HG02588 (cell line): ENCODE data around the gene CPT1B.
A peak's percentile ranks its signal among the peaks of the same experiment; 100 is the strongest.
"Not testable (repeated sequence)": the region's sequence is repeated elsewhere in the genome, so short reads cannot be mapped to it uniquely, and the experiment has no call there.

Source experiments
- ATAC-seq: cut with Tn5 transposase; IDR thresholded peaks from one replicate; pipeline ENCODE4 v1.9.1; 2021; ENCODE audit warnings: mild to moderate bottlenecking, moderate library complexity; ENCODE audit not compliant: unreplicated experiment

The CPT1B gene

DNA sequence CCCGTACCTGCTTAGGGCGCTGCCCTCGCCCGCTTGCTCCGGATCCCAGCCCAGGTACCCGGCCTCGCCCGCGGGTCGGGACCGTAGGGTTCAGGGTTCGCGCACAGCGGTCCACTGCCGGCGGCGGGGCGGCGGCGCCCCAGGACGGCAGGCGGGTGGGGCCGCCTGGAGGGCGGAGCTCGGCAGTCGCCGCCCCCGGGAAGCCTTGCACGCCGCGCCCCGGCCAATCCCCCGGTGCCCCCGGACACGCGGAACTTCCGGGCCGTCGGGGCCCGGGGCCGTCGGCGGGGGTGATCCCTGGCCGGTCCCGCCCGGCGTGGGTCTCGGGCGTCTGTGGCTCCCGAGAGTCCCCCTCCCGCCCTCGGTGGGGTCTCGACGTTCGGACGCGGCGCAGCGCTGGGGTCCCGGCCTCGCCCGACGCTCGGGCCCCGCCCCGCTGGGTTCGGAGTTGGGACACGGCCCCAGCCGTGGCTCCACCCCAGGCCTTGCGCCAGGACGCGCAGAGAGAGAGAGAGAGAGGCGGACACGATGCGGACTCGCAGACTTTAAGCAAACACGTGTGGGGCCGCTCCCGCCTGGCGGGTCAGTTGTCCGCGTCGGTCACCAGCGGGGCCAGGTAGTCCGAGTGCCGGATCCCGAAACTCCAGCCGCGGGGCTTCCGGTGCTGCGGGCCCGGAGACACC lies 48.2 kb downstream of the CPT1B start, which contains the start of gene TYMP:
Gene TYMP, minus strand, starts transcription at position 116 of the 683 bp plus-strand sequence. CDS start 303 bp downstream, outside the sequence.
- peak; percentile 15 for ATAC-seq

DNA sequence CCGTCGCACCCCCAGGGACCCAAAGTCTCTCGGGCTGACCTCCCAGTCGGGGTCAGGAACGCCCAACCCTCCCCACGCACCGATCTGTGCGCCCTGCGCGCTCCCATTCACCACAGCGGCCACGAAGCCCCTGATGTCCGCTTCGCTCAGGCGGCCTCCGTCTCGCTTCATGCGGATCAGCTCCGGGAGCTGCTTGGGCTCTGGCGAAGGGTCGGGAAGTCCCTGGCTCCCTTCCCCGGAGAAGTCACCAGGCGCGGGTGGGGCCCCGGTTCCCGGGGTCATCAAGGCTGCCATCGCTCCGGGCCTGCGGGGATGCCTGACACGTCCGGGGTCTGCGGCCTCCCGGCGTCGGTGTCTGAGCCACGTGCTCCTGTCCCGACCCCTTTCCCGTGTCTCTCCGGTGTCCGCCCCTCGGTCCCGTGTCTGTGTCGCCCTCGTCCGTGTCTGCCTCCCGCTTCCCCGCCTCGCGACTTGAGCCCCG lies 48.8 kb downstream of the CPT1B start:
- ATAC-seq: no peak

DNA sequence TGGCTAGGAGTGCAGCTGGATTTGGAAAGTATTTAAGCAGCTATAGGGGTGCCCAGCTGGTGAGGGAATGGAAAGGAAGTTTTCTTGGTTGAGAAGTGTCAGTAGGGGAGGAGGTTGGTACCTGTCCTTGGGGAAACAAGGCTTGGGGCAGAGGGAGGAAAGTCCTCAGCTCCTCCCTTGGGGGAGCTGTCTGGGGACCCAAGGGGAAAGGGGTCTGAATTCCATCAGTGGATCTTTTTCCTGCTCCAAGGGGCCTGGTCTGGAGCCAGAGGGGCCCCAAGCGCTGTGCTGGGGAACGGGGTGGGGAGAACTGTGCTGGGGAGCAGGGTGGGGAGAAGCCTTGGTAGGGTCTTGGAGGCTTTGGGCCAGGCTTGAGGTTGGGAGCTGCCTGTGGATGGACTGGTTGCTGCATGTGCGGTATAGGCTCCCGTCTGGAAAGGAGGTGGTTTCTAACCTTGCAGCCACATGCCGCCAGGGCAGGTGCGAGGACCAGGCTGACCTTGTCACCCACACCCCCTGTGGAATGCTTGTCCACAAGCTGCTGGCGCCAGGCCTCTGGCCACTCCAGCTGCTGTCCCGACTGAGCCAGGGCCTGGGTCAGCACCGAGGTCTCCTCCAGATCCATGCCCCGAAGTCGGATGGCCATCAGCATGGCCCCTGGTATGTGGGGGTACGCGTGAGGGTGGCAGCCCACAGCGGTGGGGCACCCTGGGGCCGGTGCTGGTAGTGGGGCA lies 49.4 kb downstream of the CPT1B start:
- no peak for ATAC-seq

DNA sequence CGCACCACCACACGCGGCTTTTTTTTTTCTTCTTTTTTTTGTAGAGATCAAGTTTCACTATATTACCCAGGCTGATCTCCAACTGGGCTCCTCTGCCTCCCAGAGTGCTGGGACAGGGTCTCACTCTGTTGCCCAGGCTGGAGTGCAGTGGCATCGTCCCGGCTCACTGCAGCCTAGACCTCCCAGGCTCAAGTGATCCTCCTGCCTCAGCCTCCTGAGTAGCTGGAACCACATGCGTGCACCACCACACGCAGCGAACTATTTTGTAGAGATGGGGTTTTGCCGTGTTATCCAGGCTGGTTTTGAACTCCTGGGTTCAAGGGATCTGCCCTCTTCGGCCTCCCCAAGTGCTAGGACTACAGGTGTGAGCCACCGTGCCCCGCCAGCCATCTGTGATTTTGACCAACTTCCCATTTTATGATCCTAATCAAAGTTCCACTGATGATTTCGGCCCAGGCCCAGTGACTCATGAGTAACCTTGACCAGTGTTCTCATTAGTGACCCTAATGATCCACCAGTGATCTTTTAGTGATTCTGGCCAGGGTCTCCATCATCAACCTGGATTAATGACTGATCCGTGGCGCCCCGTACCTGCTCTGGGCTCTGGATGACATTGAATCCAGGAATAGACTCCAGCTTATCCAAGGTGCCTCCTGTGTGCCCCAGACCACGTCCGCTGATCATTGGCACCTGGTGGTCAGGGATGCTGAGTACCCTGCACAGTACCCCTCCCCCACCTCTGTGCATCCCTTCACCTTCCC lies 50.1 kb downstream of the CPT1B start:
- no peak for ATAC-seq

DNA sequence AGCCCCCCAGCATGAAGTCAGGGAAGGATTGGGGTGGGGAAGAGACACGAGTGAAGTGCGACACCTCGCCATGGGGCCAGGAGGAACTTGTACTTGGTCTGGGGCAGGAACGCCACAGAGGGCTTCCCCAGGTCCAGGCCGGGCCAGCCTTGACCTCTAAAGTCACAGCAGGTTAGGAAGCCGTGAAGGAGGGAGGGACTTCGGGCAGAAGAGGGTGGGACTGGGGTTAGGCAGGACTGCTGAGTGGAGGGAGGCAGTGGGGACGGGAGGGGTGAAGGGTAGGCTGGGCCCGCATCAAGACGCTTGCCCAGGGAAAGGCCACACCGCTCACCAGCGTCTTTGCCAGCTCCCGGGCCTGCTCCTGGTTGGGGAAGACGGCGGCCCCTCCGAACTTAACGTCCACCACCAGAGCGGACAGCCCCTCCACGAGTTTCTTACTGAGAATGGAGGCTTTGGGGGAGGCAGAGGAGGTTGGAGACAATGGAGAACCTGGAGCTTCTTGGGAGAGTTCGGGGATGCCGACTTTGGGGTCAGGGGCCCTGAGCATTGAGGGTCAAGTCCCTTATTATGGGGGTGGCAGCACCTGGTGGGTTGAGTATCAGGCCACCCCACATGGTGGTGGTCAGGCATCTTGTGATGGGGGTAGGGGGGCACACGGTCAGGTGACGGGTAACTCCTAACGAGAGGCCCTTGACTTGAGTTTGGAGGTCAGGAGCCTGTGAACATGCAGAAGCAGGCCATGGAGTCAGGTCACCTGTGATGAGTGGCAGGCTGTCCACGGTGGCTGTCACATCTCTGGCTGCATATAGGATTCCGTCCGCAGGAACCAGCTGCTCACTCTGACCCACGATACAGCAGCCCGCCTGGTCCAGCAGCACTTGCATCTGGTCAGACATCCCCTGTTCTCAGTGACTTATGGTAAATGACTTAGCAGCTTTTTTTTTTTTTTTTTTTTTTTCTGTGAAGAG lies 51.1 kb downstream of the CPT1B start:
- ATAC-seq: no peak

DNA sequence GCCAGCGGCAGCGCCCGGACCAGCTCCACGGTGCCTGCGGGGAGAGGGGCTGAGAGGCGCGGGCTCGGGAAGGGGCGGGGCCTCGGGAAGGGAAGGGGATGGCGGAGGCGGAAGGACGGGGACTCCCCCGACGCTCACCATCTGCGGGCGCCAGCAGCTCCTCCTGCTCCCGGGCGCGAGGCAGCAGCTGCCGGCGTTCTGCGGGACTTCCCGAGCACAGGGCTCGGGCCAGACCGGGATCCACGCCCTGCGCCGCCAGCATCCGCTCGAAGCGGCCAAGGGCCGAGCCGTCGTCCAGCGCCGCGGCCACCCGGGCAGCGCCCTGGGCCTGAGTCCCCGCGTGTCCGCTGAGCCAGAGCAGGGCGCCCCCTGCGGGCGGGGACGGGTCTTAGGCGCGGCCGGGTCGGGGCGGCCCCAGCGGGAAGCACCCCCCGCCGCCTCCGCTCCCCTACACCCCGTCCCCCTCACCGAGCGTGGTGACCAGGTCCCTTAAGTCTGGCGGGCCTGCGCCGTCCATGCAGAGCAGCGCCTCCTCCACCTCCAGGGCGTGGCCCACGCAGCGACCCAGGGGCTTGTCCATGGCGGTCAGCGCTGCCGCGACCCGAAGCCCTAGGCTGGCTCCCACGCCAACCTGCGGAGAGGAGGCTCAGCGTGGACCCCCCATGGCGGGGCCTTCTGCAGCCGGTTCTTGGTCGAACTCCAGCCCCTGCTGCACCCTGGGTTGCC lies 52.0 kb downstream of the CPT1B start:
- peak; percentile 31 for ATAC-seq

DNA sequence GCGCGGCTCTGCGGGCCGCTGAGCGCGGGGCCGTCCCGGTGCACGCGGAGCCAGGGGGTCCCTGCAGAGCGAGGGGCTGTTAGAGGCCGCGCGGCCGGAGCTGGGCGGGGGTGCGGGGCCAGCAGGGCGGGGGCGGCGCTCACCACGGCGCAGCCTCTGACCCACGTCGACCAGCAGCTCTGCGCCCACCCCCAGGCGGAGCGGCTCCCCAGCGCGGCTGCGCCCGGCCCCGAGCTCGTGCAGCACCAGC lies 52.4 kb downstream of the CPT1B start:
- ATAC-seq: peak; percentile 17

DNA sequence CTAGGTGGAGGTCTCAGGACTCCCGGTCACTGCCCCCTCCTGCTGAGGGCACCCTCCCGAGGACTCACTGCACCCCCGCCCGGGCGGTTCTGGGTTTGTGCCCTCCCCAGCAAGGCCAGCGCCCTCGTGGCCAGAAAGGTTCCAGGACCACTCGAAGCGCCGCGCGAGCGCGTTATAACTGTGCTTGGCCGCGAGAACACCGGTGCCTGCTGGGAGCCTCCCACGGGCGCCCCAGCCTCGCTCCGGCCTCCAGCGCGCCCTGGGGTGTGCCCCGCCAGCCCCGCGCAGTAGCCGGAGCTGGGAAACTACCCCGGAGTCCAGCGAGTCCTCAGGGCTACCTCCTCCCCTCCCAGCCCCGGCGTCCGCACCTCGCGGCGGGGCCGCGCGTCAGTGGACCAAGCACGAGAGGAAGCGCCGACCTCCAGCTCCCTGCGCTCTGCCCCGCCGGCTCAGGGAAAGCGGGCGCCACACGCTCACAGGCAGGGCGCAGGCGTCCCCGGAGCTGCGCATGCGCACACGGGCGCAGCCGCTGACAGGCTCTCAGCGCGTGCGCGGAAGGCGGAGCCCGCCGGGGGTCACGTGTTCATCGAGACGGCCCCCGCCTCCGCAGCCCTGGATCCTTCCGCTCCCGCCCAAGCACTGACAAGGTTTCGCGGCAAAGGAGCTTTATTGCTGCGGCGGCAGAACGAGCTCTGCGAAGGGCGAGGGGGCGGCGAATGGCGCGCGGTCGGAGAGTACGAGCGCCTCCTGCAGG lies 52.9 kb downstream of the CPT1B start, which contains the start of gene SCO2:
Gene SCO2, minus strand, starts transcription at position 495 of the 754 bp plus-strand sequence. CDS start 1,187 bp downstream, outside the sequence.
- peak; percentile 37 for ATAC-seq

DNA sequence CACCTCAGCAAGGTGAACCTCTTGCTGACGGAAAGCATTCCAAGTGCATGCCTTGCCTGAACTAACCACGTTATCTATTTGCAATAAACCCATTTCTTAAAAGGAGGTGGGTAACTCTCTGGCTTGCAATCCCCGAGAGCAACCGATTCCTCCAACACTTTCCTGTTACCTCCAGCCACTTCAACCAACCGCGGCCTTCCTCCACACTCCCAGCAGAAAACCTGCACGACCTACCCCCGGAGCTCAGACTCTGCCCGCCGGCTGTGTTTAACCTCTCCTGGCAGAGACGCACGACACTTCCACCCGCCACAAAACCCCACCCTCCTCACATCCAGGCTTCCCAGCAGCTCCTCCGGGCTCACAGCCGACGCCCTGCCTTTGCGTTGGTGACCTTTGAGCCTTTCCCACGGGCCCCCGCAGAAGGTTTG lies 53.5 kb downstream of the CPT1B start:
- ATAC-seq: no peak

DNA sequence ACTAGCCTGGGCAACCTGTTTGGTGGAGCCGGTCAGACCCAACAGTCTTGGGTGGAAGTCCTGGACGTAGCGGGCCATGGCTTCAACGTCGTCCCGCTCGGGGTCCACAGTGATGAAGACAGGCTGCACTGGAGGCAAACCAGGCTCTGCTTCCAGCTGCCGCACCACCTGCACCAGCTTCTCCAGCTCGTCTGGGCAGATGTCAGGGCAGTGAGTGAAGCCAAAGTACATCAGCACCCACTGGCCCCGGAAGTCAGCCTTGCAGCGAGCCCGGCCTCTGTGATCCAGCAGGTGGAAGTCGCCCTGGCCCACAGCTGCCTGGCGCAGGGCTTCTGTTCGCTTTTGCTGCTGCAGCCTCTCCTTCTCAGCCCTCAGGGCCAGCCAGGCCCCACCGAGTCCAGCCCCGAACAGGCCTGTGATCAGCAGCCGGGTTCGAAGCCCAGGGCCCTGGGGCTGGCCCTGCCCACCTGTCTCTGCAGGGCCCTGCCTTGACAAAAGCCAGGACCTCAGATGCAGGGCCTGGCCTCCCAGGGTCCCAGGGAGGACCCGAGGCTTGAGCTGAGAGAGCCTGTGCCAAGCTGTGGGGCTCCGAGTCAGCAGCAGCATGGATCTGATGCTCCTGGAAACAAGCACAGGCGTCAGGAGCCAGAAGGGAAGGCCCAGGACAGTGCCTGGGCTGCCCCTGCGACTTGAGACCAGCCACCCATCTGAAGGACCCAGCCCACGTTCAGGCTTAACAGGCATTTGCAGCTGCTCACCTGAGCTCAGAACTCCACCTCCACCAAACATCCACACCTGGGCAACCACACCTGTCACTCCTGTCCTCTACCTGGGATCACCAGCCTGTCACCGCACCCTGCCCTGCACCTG lies 54.2 kb downstream of the CPT1B start:
- ATAC-seq: no peak

DNA sequence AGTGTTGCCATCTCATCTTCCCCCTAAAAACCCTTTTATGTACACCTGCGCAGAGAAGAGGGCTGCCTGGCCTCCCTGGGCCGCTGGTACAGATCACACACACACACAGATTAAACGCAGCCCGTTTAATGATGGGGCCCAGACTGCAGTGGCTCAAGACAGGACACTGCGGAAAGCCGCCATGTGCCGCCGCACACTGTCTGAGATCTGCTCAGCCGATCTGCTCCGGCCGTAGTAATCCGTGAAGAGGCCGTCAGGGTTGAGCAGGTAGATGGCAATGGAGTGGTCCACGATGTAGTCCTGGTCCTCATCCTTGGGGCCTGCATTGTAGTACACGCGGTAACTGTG lies 54.8 kb downstream of the CPT1B start:
- ATAC-seq: no peak

DNA sequence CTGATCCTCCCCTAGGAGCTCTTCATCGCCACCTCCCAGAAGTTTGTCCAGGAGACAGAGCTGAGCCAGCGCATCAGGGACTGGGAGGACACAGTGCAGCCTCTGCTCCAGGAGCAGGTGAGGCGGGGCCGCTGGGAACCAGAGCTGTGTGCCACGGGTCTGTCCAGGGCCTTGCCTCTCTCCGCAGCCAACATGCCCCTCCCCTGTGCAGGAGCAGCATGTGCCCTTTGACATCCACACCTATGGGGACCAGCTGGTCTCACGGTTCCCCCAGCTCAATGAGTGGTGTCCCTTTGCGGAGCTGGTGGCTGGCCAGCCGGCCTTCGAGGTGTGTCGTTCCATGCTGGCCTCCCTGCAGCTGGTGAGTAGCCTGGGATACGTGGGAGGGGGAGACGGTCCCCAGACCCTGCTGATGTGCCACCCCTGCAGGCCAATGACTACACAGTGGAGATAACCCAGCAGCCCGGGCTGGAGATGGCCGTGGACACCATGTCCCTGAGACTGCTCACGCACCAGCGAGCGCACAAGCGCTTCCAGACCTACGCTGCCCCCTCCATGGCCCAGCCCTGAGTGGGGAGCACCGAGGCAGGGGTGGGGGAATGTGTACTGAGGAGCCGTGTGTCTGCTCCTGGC lies 55.3 kb downstream of the CPT1B start:
- no peak for ATAC-seq

DNA sequence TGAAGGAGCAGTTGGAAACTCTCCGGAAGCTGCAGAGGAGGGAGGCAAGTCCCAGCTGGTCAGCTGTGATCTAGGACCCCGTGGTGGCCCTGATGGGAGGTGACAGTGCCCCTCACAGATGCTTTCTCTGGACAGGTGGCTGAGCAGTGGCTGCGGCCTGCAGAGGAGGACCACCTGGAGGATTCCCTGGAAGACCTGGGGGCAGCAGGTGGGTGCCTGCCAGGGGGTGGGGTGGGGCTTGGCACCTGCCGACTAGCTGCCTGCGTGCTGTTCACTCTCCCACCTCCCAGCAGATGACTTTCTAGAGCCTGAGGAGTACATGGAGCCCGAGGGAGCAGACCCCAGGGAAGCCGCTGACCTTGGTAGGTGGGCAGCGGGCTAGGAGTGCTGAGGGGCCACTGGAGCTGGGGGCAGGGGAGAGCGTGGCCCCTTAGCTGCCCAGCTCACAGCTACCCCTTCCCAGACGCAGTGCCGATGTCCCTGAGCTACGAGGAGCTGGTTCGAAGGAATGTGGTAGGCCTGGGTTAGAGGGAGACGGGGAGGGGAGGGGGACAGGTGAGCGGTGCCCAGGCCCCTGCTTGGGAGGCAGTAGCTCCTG lies 55.9 kb downstream of the CPT1B start:
- ATAC-seq: no peak

DNA sequence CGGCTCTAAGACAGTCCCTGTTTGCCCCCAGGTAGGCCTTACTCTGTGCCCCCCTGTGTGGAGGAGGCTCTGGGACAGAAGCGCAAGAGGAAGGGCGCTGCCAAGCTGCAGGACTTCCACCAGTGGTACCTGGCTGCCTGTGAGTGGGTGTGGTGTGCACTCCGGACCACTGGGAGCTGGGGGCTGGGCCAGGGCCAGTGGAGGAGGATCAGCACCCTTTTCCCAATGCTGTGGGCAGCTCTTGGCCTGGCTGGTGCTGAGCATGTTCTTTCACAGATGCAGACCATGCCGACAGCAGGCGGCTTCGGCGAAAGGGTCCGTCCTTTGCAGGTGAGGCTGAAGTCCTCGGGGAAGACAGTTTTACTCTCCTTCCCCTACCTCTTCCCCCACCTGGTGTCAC lies 56.5 kb downstream of the CPT1B start:
- ATAC-seq: no peak

DNA sequence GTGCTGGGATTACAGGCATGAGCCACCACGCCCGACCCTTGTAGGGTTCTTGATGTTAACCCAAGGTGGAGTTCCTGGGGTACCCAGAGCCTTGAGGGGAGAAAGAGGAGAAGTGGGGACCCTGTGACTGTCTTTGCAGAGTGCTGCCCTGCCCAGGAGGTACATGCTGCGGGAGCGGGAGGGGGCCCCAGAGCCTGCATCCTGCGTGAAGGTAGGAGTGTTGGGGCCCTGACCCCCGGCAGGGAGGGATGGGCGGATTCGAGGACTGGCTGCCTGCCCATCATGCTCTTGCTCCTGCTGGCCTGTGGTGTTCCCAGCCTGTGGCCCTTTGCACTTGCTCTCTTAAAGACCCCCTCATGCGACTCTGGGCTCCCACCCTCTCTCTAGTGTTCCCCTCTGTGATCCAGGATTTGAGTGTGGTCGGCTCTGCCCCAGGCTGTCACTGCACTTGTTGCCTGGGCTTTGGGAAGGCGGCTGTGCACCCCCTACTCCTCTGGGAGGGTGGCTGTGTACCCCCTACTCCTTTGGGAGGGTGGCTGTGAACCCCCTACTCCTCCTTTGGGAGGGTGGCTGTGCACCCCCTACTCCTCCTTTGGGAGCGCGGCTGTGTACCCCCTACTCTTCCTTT lies 57.3 kb downstream of the CPT1B start:
- ATAC-seq: no peak

DNA sequence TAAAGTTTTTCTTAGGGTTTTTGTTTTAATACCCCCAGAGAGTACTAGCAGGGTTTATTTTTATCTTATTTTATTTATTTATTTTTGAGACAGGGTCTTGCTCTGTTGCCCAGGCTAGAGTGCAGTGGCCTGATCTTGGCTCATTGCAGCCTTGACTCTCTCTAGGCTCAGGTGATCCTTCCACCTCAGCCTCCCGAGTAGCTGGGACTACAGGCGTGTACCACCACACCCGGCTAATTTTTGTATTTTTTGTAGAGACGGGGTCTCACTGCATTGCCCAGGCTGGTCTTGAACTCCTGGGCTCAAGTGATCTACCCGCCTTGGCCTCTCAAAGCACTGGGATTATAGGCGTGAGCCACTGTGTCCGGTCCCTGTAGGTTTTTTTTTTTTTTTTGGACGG lies 58.0 kb downstream of the CPT1B start:
- ATAC-seq: not testable (repeated sequence)

DNA sequence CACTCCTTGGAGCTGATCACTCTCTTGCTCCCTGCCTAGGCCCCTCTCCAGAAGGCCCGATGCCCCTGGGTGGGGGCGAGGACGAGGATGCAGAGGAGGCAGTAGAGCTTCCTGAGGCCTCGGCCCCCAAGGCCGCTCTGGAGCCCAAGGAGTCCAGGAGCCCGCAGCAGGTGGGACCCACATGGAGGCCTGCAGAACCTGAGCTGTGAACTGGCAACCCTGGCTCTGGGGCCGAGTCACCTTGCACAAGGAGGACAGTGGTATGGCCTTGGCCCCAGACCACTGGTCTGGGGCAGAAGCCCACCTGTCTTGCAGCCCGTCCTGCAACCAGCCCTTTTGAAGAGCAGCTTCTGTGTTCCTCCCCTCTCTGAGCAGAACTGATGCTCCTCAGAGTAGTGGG lies 59.1 kb downstream of the CPT1B start:
- ATAC-seq: no peak
